Neural cell (in vitro differentiated cells): Measurements from ENCODE around the gene TMSB10. TPM values are rescaled to one million over a fixed set of nuclear protein-coding genes. Genes with fewer than 3 reads are reported as not detected.

Experiments
- H2AFZ ChIP-seq: fragments of 200-600, 300-800 bp; sonication (generic), shearing (Covaris generic); 2 replicates; pipeline ENCODE4 v1.6.0; 2014; ENCODE audit warnings: low read depth, mild to moderate bottlenecking, antibody characterized with exemption, low read length, moderate library complexity
- H3F3A ChIP-seq: fragments of 200-600 bp; shearing (Covaris generic); 2 replicates; pipeline ENCODE4 v1.6.1; 2016; ENCODE audit warnings: mild to moderate bottlenecking, moderate library complexity, mixed read lengths, antibody characterized with exemption, low read length; ENCODE audit not compliant: insufficient read depth, poor library complexity, severe bottlenecking
- H3K27ac ChIP-seq: fragments of 200-600, 300-800 bp; sonication (generic), shearing (Covaris generic); 2 replicates; pipeline ENCODE4 v1.5.1; 2014; ENCODE audit warnings: mild to moderate bottlenecking, low read length, moderate library complexity
- H3K27me3 ChIP-seq: fragments of 300-800, 200-600 bp; sonication (generic), shearing (Covaris generic); 2 replicates; pipeline ENCODE4 v1.6.0; 2014; ENCODE audit warnings: mild to moderate bottlenecking, low read depth, low read length, moderate library complexity; ENCODE audit not compliant: insufficient read depth
- H3K36me3 ChIP-seq: fragments of 300-800, 200-600 bp; sonication (generic), shearing (Covaris generic); 2 replicates; pipeline ENCODE4 v1.5.1; 2014; ENCODE audit warnings: mild to moderate bottlenecking, antibody characterized with exemption, low read length, moderate library complexity; ENCODE audit not compliant: insufficient read depth
- H3K4me2 ChIP-seq: fragments of 300-800, 200-600 bp; sonication (generic), shearing (Covaris generic); 2 replicates; pipeline ENCODE4 v1.6.0; 2014; ENCODE audit warnings: mild to moderate bottlenecking, low read length
- H3K4me3 ChIP-seq: fragments of 300-800, 200-600 bp; sonication (generic), shearing (Covaris generic); 2 replicates; pipeline ENCODE4 v1.5.1; 2014; ENCODE audit warnings: mild to moderate bottlenecking, low read length, moderate library complexity
- H3K79me2 ChIP-seq: fragments of 200-600 bp; shearing (Covaris generic); replicated peaks from 2 replicates; pipeline ENCODE4 v1.6.0; 2014; ENCODE audit warnings: mild to moderate bottlenecking, low read length, moderate library complexity; ENCODE audit not compliant: insufficient read depth
- H3K9ac ChIP-seq: fragments of 300-800, 200-600 bp; sonication (generic), shearing (Covaris generic); 2 replicates; pipeline ENCODE4 v1.6.1; 2016; ENCODE audit warnings: mild to moderate bottlenecking, low read length, mixed read lengths
- H3K9me2 ChIP-seq: fragments of 200-600 bp; shearing (Covaris generic); 2 replicates; pipeline ENCODE4 v1.6.1; 2016; ENCODE audit warnings: mild to moderate bottlenecking, low read length, mixed read lengths; ENCODE audit not compliant: insufficient read depth
- H3K9me3 ChIP-seq: fragments of 200-600, 300-800 bp; sonication (generic), shearing (Covaris generic); 2 replicates; pipeline ENCODE4 v1.6.1; 2016; ENCODE audit warnings: mild to moderate bottlenecking, mixed run types, low read length, moderate library complexity, mixed read lengths
- H4K20me1 ChIP-seq: fragments of 200-600 bp; shearing (Covaris generic); 2 replicates; pipeline ENCODE4 v1.6.1; 2016; ENCODE audit warnings: mild to moderate bottlenecking, mixed run types; ENCODE audit not compliant: insufficient read depth
- CTCF ChIP-seq: fragments of 450-650 bp; IDR thresholded peaks from 2 replicates; pipeline ENCODE4 v1.5.1; 2014; ENCODE audit warnings: antibody characterized with exemption, mild to moderate bottlenecking, moderate library complexity; ENCODE audit not compliant: poor library complexity, severe bottlenecking
- EP300 ChIP-seq: fragments of 450-650 bp; conservative IDR thresholded peaks from 2 replicates; pipeline ENCODE4 v1.6.1; 2014; ENCODE audit warnings: antibody characterized with exemption, mild to moderate bottlenecking, moderate library complexity; ENCODE audit not compliant: poor library complexity, severe bottlenecking
- EZH2 ChIP-seq: fragments of 200-600, 300-800 bp; shearing (Covaris generic), sonication (generic); IDR thresholded peaks from 2 replicates; pipeline ENCODE4 v1.6.1; 2014; ENCODE audit warnings: antibody characterized with exemption, low read length, borderline replicate concordance, mild to moderate bottlenecking; ENCODE audit not compliant: insufficient read depth, poor library complexity, severe bottlenecking
- MXI1 ChIP-seq: fragments of 450-650 bp; conservative IDR thresholded peaks from 2 replicates; pipeline ENCODE4 v1.6.1; 2014; ENCODE audit warnings: antibody characterized with exemption, mild to moderate bottlenecking; ENCODE audit not compliant: poor library complexity, severe bottlenecking
- POLR2AphosphoS5 ChIP-seq: IDR thresholded peaks from 2 replicates; pipeline ENCODE4 v1.6.1; 2012
- RAD21 ChIP-seq: fragments of 450-650 bp; conservative IDR thresholded peaks from 2 replicates; pipeline ENCODE4 v1.6.1; 2014; ENCODE audit warnings: antibody characterized with exemption, mild to moderate bottlenecking, moderate library complexity
- REST ChIP-seq: IDR thresholded peaks from 2 replicates; pipeline ENCODE4 v1.6.1; 2012; ENCODE audit warnings: borderline replicate concordance
- SMC3 ChIP-seq: fragments of 450-650 bp; conservative IDR thresholded peaks from 2 replicates; pipeline ENCODE4 v1.6.1; 2014; ENCODE audit warnings: antibody characterized with exemption, mild to moderate bottlenecking, moderate library complexity; ENCODE audit not compliant: poor library complexity
- TAF1 ChIP-seq: IDR thresholded peaks from 2 replicates; pipeline ENCODE4 v1.6.1; 2012; ENCODE audit warnings: low read depth
- polyA plus RNA-seq: library from polyadenylated mRNA; depleted of rRNA; stranded (reverse); fragments of >200 nt; gene quantifications from 2 replicates; pipeline ENCODE4 v1.2.3, GENCODE V29; 2014

TMSB10 gene
- polyA plus RNA-seq, 1 donor from 2014 or later: 15,324 TPM

GRCh38 chr2:84918430-84918829, 13.0 kb downstream of the TMSB10 start:
- Histone ChIP-seq H3K36me3 (no peaks in the 10 kb centered on the region), H3K9ac (no peak overlapping the region), H3K27ac (no peak overlapping the region)

GRCh38 chr2:84919885-84920580, 14.6 kb downstream of the TMSB10 start:
- H3K9ac ChIP-seq: no peak overlapping the region
- H3K9me3 ChIP-seq: no peaks in the 10 kb centered on the region
- no peaks in the 10 kb centered on the region for H3K79me2 ChIP-seq
- H3K4me2 ChIP-seq: no peak overlapping the region
- no peaks in the 10 kb centered on the region for H3K27me3 ChIP-seq
- H3F3A ChIP-seq: no peaks in the 10 kb centered on the region
- H3K4me3 ChIP-seq: no peak overlapping the region
- H3K36me3 ChIP-seq: no peaks in the 10 kb centered on the region
- H3K9me2 ChIP-seq: no peaks in the 10 kb centered on the region
- H3K27ac ChIP-seq: no peak overlapping the region
- no peaks in the 10 kb centered on the region for H4K20me1 ChIP-seq
- H2AFZ ChIP-seq: no peak overlapping the region
- TF ChIP-seq MXI1 (no peak), POLR2AphosphoS5 (no peak), SMC3 (no peak), REST (no peak), EP300 (no peak), EZH2 (no peak), RAD21 (no peak), TAF1 (no peak)

More at GRCh38 chr2:84918430-84918829, 13.0 kb downstream of the TMSB10 start:
- no peak overlapping the region for H3K4me3 ChIP-seq
- no peaks in the 10 kb centered on the region for H3F3A ChIP-seq
- H3K9me3 ChIP-seq: no peaks in the 10 kb centered on the region
- H3K4me2 ChIP-seq: no peak overlapping the region
- H4K20me1 ChIP-seq: no peaks in the 10 kb centered on the region
- H3K79me2 ChIP-seq: no peaks in the 10 kb centered on the region
- no peaks in the 10 kb centered on the region for H3K9me2 ChIP-seq
- no peaks in the 10 kb centered on the region for H3K27me3 ChIP-seq
- no peak overlapping the region for H2AFZ ChIP-seq
- TF ChIP-seq EZH2 (no peak), CTCF (no peak), REST (no peak), SMC3 (no peak), MXI1 (no peak), POLR2AphosphoS5 (no peak), EP300 (no peak), RAD21 (no peak), TAF1 (no peak)
